Left cardiac atrium (tissue), 4 donors: ENCODE data around the gene PRR5L. TPM values are rescaled to one million over a fixed set of nuclear protein-coding genes. Genes with fewer than 3 reads are reported as not detected.

ENCODE experiments used
- ATAC-seq, 2 donors: fragments of 200-7000 bp; cut with Tn5 transposase; one replicate each; pipeline ENCODE4 v1.9.1; 2020; ENCODE audit warnings: mild to moderate bottlenecking in 2 of 2, moderate library complexity in 2 of 2
- DNase-seq: peaks from one replicate; pipeline ENCODE4 v3.0.0-alpha.2; 2020
- intact Hi-C, 2 donors: fragments of 100-400 bp; cut with DNase I; formaldehyde crosslinking; loops; one replicate each; pipeline versions ENCODE4 v1.14.1 to v1.15.1; 2022 to 2023
- total RNA-seq, 2 donors: library from RNA; stranded (reverse); fragmentation: NEBNext Ultra II Directional; extraction: Animal tissue kit (Norgen Biotek cat#: 25700); gene quantifications; one replicate each; pipeline ENCODE4 v1.2.1, GENCODE V29; 2021
- donor health status: DM: no; HTN: yes; CAD: no.
- donor health status: DM: no; HTN: yes; CAD: no; lungs with severe emphysema.
- donor health status: DM: yes; HTN: yes; CAD: no.
- donor health status: Dilated cardiomyopathy.

PRR5L gene
- total RNA-seq, 2 donors from 2014 or later, result 4.0 to 5.8 TPM

GRCh38 chr11:36274414-36274813 is 21.7 kb upstream of the PRR5L start:
- DNase-seq (no peak), ATAC-seq (no peak)
- intact Hi-C loops, result no loop called here

GRCh38 chr11:36278531-36279282 is 17.4 kb upstream of the PRR5L start:
- intact Hi-C loops, result no loop called here
- ATAC-seq (no peak), DNase-seq (no peak)

GRCh38 chr11:36280531-36280930 is 15.6 kb upstream of the PRR5L start:
- intact Hi-C loops, result no loop called here

GRCh38 chr11:36281850-36282249 is 14.2 kb upstream of the PRR5L start:
- no peak for ATAC-seq
- intact Hi-C loops, result no loop called here
- no peak for DNase-seq

More at GRCh38 chr11:36280531-36280930, 15.6 kb upstream of the PRR5L start:
- peak in 1 of 2 donors; percentile 46 for ATAC-seq
- no peak for DNase-seq

- DNase-seq (no peak), ATAC-seq (no peak)
Observed at GRCh38 chr11:36282926-36283325, 13.2 kb upstream of the PRR5L start.

GRCh38 chr11:36288442-36289225 is 7.5 kb upstream of the PRR5L start:
- DNase-seq, result no peak
- peak in 1 of 2 donors; percentile 23 for ATAC-seq
- intact Hi-C loops, result no loop called here

More at GRCh38 chr11:36282926-36283325, 13.2 kb upstream of the PRR5L start:
- intact Hi-C loops, result no loop called here

GRCh38 chr11:36289226-36289852 is 6.7 kb upstream of the PRR5L start, which contains the start of gene COMMD9:
TSS of gene COMMD9 (minus strand) at chr11:36289424. CDS start at chr11:36289412, 12 bp downstream.
- intact Hi-C loops, result no loop called here
- peak; percentile 99 for ATAC-seq
- DNase-seq, result peak; percentile 95

GRCh38 chr11:36292311-36292722 is 3.8 kb upstream of the PRR5L start:
- ATAC-seq, result peak in 1 of 2 donors; percentile 11
- intact Hi-C loops, result loop anchor here (5.0 kb wide), 1 partner anchor 185 kb away; no protein-coding TSS in a partner anchor
- no peak for DNase-seq

GRCh38 chr11:36296884-36297543 is 926 bp downstream of the PRR5L start:
- no peak for DNase-seq
- intact Hi-C loops, result no loop called here
- peak in 1 of 2 donors; percentile 28 for ATAC-seq

- ATAC-seq (peak; percentile 91 to 93), DNase-seq (peak; percentile 64)
- intact Hi-C loops, result loop anchor here in 1 of 2 donors (10.0 kb wide), 1 partner anchor 64 kb away; no protein-coding TSS in a partner anchor
Observed at GRCh38 chr11:36300650-36301049, 4.6 kb downstream of the PRR5L start.

- intact Hi-C loops, result loop anchor here in 1 of 2 donors (10.0 kb wide), 1 partner anchor 60 kb away; no protein-coding TSS in a partner anchor
- DNase-seq (no peak), ATAC-seq (no peak)
Observed at GRCh38 chr11:36304351-36304750, 8.3 kb downstream of the PRR5L start.

- DNase-seq (no peak), ATAC-seq (no peak)
- intact Hi-C loops, result loop anchor here in 1 of 2 donors (10.0 kb wide), 1 partner anchor 60 kb away; no protein-coding TSS in a partner anchor
Observed at GRCh38 chr11:36305047-36305446, 9.0 kb downstream of the PRR5L start.

GRCh38 chr11:36306888-36307287 is 10.8 kb downstream of the PRR5L start:
- intact Hi-C loops, result loop anchor here in 1 of 2 donors (10.0 kb wide), 1 partner anchor 58 kb away; no protein-coding TSS in a partner anchor
- DNase-seq (no peak), ATAC-seq (no peak)

GRCh38 chr11:36308577-36308976 is 12.5 kb downstream of the PRR5L start:
- ATAC-seq, result no peak
- intact Hi-C loops, result loop anchor here in 1 of 2 donors (10.0 kb wide), 1 partner anchor 56 kb away; no protein-coding TSS in a partner anchor

GRCh38 chr11:36309779-36310178 is 13.7 kb downstream of the PRR5L start:
- no peak for ATAC-seq
- no peak for DNase-seq
- intact Hi-C loops, result loop anchor here in 1 of 2 donors (10.0 kb wide), 1 partner anchor 55 kb away; no protein-coding TSS in a partner anchor

More at GRCh38 chr11:36308577-36308976, 12.5 kb downstream of the PRR5L start:
- no peak for DNase-seq

- DNase-seq, result no peak
- intact Hi-C loops, result no loop called here
- ATAC-seq, result no peak
Observed at GRCh38 chr11:36311926-36312595, 16.0 kb downstream of the PRR5L start.

GRCh38 chr11:36312611-36313472 is 16.8 kb downstream of the PRR5L start:
- intact Hi-C loops, result no loop called here

More at GRCh38 chr11:36312611-36313472, 16.8 kb downstream of the PRR5L start:
- DNase-seq (no peak), ATAC-seq (no peak)
